Activated CD4-positive, alpha-beta T cell treated with anti-CD3 and anti-CD28 coated beads for 1 hour (primary cell): ENCODE measurements around the gene CDK7.
"Not testable (repeated sequence)": the region's sequence is repeated elsewhere in the genome, so short reads cannot be mapped to it uniquely, and the experiment has no call there.

Experiments used
- DNase-seq: peaks from one replicate; pipeline ENCODE4 v3.0.0-alpha.2; 2020

Gene CDK7

GRCh38 chr5:69234457-69235268 lies at the start of gene CDK7:
Gene CDK7 (plus strand): TSS chr5:69234886. CDS start chr5:69234976, 90 bp downstream.
- DNase-seq, result peak; percentile 86

- no peak for DNase-seq
Observed at GRCh38 chr5:69187342-69187741, 47.3 kb upstream of the CDK7 start.

GRCh38 chr5:69188811-69189161 lies 45.9 kb upstream of the CDK7 start:
- DNase-seq, result no peak

GRCh38 chr5:69189162-69190086 lies 45.3 kb upstream of the CDK7 start, which contains the start of gene CENPH:
Gene CENPH (plus strand): TSS chr5:69189583. CDS start chr5:69189635, 52 bp downstream.
- DNase-seq, result peak; percentile 83

- no peak for DNase-seq
Observed at GRCh38 chr5:69202497-69202896, 32.2 kb upstream of the CDK7 start.

- DNase-seq, result no peak
Observed at GRCh38 chr5:69206528-69207190, 28.0 kb upstream of the CDK7 start.

- no peak for DNase-seq
Observed at GRCh38 chr5:69209602-69210001, 25.1 kb upstream of the CDK7 start.

- no peak for DNase-seq
Observed at GRCh38 chr5:69211200-69211599, 23.5 kb upstream of the CDK7 start.

- DNase-seq, result no peak
Observed at GRCh38 chr5:69212022-69212421, 22.7 kb upstream of the CDK7 start.

- DNase-seq, result no peak
Observed at GRCh38 chr5:69213513-69214215, 21.0 kb upstream of the CDK7 start.

- DNase-seq, result no peak
Observed at GRCh38 chr5:69217151-69217511, 17.6 kb upstream of the CDK7 start.

- DNase-seq, result peak; percentile 86
Observed at GRCh38 chr5:69217548-69218526, 16.8 kb upstream of the CDK7 start.

GRCh38 chr5:69219939-69220338 lies 14.7 kb upstream of the CDK7 start:
- no peak for DNase-seq

- not testable (repeated sequence) for DNase-seq
Observed at GRCh38 chr5:69220371-69220770, 14.3 kb upstream of the CDK7 start.

GRCh38 chr5:69220833-69221232 lies 13.9 kb upstream of the CDK7 start:
- DNase-seq, result not testable (repeated sequence)

GRCh38 chr5:69224520-69224919 lies 10.2 kb upstream of the CDK7 start:
- no peak for DNase-seq

GRCh38 chr5:69225860-69226259 lies 8.8 kb upstream of the CDK7 start:
- DNase-seq, result no peak

GRCh38 chr5:69230181-69230580 lies 4.5 kb upstream of the CDK7 start:
- DNase-seq, result no peak

- DNase-seq, result no peak
Observed at GRCh38 chr5:69231281-69231680, 3.4 kb upstream of the CDK7 start.

- no peak for DNase-seq
Observed at GRCh38 chr5:69231851-69232250, 2.8 kb upstream of the CDK7 start.

GRCh38 chr5:69236733-69237132 lies 2.0 kb downstream of the CDK7 start:
- not testable (repeated sequence) for DNase-seq
